H1 (cell line): ENCODE data around the gene RLN1. TPM values are rescaled to one million over a fixed set of nuclear protein-coding genes. Genes with fewer than 3 reads are reported as not detected.

Source experiments
- CHD7 ChIP-seq: fragments of 300-600 bp; sonication (generic); IDR thresholded peaks from 2 replicates; pipeline ENCODE4 v1.7.1; 2012; ENCODE audit warnings: low read length, moderate library complexity, mild to moderate bottlenecking, inconsistent platforms; ENCODE audit not compliant: insufficient replicate concordance
- GTF2F1 ChIP-seq: IDR thresholded peaks from 2 replicates; pipeline ENCODE4 v1.6.1; 2012; ENCODE audit warnings: low read depth, low read length, improper control_type of control experiment, borderline replicate concordance
- POU5F1 ChIP-seq: IDR thresholded peaks from 2 replicates; pipeline ENCODE4 v1.6.1; 2011; ENCODE audit warnings: low read depth, mild to moderate bottlenecking, low read length, moderate library complexity
- RAD21 ChIP-seq, 2 experiments: IDR thresholded peaks in 1 of 2; conservative IDR thresholded peaks in 1 of 2; 2 replicates each; pipeline ENCODE4 v1.6.1; 2011; ENCODE audit warnings: low read depth in 2 of 2, low read length in 2 of 2, improper control_type of control experiment in 1 of 2, inconsistent platforms in 1 of 2, mild to moderate bottlenecking in 1 of 2, moderate library complexity in 1 of 2
- SP1 ChIP-seq: IDR thresholded peaks from 2 replicates; pipeline ENCODE4 v1.6.1; 2011; ENCODE audit warnings: low read depth, low read length
- YY1 ChIP-seq: IDR thresholded peaks from 2 replicates; pipeline ENCODE4 v1.6.1; 2011; ENCODE audit warnings: low read depth, mild to moderate bottlenecking, low read length
- polyA plus RNA-seq, 7 experiments: library from polyadenylated mRNA; depleted of rRNA in 3 of 7; stranded (reverse) in 5 of 7; unstranded in 2 of 7; fragments of >200 nt in 5 of 7; fragments of 200-250 nt in 2 of 7; gene quantifications; 1 replicate in 5 of 7; 2 replicates in 1 of 7; 4 replicates in 1 of 7; pipeline versions ENCODE4 v1.2.1 to v1.2.3, GENCODE V29; 2011 to 2013; ENCODE audit warnings: missing spikeins in 2 of 7, mixed read lengths in 2 of 7
- total RNA-seq: library from RNA; stranded (reverse); fragmentation: NEBNext Ultra II Directional; extraction: Animal tissue kit (Norgen Biotek cat#: 25700); gene quantifications from 2 replicates; pipeline ENCODE4 v1.2.1, GENCODE V29; 2021

The RLN1 gene
- total and polyA plus RNA-seq, 2 of the 8 experiments (the other 6 are each of a cell fraction or from before 2014, with no cell fraction given), result 0.51 to 0.80 TPM

- TF ChIP-seq CHD7 (no peak), YY1 (no peak), SP1 (no peak), POU5F1 (no peak), RAD21 (IDR thresholded peaks at IDR 0.05 in 1 of 2, conservative IDR thresholded peaks at IDR 0.05 in 1 of 2; ENCODE audit: low read depth in 2 of 2, low read length in 2 of 2) (no peak), GTF2F1 (no peak)
Measured at GRCh38 chr9:5389109-5389732, 49.5 kb upstream of the RLN1 start (continued).
